ENCODE data around the gene DBNL.
"Not testable (repeated sequence)": the region's sequence is repeated elsewhere in the genome, so short reads cannot be mapped to it uniquely, and the experiment has no call there.

The DBNL gene

DNA sequence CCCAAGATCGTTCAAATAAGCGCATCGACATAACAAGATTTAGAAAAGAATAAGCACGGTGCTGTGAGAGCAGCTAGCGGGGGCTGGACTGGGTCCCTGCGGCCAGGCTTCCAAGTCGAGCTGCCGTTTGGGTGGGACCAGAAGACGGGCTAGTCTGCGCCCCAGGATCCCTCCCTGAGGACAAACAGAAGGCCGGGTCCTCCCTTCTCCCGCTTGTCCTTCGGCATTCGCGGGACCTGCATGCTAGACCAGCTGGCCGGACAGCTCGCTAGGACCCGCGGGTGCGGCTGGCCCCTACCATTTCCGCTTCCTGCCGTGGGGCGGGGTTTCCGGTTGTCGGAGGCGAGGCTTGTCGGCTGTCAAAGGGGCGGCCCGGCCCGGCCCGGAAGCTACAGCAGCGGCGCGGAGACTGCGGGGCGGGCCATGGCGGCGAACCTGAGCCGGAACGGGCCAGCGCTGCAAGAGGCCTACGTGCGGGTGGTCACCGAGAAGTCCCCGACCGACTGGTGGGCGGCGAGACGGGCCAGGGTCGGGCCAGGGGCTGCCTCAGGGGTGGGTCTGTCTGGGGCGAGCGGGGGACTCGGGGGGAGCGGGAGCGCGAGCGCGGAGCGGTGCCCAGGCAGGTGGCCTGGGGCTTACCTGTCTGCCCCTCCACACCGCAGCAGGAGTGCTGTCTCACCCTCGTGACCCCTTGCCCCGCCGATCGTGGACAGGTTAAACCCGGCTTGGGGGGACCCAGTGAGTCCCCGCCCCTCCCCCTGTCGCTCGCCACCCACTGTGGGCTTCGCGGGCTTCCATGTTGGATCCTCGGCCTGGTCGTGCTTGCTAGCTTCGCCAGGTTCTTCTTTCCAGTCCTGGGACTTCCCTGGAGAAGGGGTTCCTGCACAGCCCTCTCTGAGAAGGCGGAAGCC, at the start of gene DBNL:
TSS of gene DBNL (plus strand) at position 388 of the 911 bp plus-strand sequence. CDS start at position 424, 36 bp downstream.
- peak; percentile 77 to 90 (median 83) for DNase-seq (ENCODE audit: low read depth in 3 of 3)

DNA sequence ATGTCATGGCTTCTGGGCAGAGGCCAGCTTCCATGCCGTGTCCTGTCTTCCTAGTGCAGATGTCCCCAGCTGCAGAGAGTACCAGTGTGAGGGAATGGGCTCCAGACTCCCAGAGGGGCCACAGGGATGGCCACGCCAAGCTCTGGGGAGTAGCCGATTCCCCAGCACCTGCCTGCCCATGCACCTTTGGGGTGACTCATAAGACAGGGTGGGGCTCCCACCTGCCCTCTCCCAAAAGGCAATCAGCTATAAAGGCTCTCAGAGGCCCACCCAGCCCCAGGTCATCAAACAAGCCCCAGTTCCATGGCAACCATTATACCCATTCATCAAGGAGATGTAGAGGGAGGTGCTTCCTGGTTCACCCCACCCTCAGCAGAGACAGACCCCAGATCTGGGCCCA, 47.0 kb upstream of the DBNL start, which contains the start of gene SPDYE1:
TSS of gene SPDYE1 (plus strand) at position 366 of the 400 bp plus-strand sequence. CDS start 2,053 bp downstream, outside the sequence.
- not testable (repeated sequence) for DNase-seq (ENCODE audit: low read depth in 3 of 3)

DNA sequence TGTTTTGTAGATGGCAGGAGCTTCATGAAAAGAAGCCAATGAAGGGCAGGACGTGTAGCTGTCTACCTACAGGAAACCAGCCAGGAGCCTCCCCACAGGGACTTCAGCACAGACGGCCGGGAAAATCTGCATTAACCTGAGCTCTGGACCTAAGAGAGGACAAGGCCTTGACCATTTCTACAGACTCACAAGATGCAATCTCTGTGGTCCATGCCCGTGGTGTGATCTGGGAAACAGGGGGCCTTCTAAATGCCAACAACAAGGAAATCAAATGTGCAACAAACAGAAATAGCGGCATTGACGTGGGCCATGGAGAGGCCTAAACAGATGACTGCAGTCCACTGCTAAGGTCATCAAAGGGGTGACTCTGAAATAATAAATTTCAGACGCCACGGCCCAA, 32.4 kb upstream of the DBNL start:
- DNase-seq (ENCODE audit: low read depth in 3 of 3): not testable (repeated sequence)

DNA sequence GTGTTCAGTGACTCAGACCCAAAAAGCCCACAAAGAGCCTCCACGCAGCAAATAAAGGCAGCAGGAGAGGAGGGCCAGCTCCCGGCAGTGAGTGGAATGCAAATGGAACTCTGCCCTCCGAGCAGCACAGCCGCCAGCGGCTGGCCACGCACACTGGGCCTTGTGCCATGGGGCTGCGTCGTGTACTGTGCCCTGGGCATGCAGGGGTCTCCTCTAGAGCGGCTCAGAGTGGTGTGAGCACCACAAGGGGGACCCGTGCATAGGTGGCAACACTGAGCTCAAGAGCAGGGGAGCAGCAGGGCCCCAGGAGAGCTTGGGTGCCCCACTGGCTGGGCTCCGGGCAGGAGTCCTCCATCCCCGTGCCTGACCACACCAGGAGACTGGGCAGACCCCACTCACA, 29.4 kb upstream of the DBNL start:
- not testable (repeated sequence) for DNase-seq (ENCODE audit: low read depth in 3 of 3)

DNA sequence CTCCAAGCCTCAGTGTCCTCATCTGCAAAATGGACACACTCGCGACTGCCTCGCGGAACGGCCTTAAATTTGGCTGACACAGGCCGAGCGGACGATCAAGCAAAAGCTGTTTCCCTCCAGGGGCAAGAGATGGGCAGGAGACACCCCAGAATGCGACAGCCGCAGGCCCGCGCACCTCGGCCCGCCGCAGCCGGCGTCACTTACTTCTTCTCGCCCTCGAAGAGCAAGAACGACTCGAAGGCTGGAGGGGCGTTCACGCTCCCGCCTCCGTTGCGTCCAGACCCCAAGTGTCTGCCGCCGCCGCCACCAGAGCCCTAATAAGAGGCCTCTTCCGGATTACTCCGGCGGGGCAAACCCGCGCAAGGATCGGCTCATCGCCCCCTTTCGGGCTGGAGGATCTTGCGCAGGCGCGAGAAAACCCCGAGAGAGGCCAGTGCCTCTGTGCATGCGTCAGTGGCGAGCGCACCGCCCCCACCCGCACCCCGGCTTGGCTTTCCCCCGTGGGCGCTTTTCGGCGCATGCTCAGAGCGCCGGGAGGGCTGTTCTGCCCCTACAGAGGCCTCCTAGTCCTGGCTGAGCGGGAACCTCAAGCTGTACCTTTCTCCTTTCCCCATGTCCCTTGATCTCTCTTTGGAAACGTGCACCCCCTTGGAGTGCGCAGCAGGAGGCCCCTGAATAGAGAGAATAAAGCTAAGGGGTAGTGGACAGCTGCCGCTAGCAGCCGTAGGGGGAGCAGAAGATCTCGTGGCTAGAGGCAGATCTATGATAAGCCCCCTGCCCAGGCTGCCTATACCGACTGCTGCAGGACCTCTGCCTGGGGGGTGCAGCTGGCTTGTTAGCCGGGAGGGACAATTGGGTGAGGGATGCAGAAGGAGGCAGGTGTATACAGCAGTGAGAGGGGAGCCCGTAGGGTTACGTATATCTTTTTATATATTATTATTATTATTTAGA, 25.4 kb upstream of the DBNL start:
- peak; percentile 97 to 99 (median 99) for DNase-seq (ENCODE audit: low read depth in 3 of 3)

DNA sequence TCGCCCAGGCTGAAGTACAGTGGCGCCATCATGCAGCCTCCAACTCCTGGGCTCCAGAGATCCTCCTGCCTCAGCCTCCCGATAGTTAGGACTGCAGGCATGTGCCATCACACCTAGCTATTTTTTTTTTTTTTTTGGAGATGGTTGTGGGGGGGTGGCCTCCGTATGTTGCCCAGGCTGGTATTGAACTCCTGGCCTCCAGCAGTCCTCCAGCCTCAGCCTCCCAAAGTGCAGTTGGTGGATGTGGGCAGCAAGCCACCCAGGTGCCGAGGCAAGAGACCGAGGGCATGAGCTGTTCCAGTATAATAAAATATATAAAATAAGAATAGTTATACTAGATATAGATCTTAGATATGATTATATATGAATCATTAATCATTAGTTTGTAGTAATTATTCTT, 24.7 kb upstream of the DBNL start:
- not testable (repeated sequence) for DNase-seq (ENCODE audit: low read depth in 3 of 3)

DNA sequence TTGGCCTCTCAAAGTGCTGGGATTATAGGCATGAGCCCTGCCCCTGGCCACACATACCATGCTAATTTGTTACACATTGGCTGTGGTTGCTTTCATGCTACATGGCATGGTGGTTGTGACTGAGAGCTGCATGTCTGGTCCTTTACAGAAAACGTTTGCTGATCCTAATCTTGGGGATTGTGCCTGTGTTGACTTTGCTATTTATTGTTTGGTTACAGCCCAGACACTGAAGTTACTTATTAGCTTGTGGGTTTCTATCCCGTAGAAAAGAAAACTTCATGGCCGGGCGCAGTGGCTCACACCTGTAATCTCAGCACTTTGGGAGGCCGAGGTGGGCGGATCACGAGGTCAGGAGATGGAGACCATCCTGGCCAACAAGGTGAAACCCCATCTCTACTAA, 22.4 kb upstream of the DBNL start:
- DNase-seq (ENCODE audit: low read depth in 3 of 3): not testable (repeated sequence)

DNA sequence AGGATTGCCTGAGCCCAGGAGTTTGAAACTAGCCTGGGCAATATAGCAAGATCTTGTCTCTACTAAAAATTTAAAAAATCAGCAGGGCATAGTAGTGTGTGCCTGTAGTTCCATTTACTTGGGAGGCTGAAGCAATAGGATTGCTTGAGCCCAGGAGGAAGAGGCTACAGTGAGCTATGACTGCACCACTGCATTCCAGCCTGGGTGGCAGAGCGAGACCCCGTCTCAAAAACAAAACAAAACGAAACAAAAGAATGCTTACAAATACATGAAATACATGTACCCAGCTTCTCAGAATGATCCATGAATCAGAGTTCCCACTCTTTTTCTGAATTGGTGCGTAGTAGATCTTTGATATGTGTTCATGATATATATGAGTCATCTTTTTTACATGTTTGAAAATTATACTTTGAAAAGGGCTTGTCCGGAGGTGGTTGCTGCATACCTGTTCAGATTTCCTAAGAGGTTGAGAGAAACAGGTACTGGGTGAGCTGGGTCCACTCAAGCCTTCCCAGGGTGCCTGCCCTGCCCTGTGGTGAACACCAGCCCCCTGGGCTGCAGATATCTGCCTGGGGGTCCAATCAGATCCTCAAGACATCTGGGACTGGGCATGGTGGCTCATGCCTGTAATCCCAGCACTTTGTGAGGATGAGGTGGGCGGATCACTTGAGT, 21.6 kb upstream of the DBNL start:
- DNase-seq (ENCODE audit: low read depth in 3 of 3): not testable (repeated sequence)

DNA sequence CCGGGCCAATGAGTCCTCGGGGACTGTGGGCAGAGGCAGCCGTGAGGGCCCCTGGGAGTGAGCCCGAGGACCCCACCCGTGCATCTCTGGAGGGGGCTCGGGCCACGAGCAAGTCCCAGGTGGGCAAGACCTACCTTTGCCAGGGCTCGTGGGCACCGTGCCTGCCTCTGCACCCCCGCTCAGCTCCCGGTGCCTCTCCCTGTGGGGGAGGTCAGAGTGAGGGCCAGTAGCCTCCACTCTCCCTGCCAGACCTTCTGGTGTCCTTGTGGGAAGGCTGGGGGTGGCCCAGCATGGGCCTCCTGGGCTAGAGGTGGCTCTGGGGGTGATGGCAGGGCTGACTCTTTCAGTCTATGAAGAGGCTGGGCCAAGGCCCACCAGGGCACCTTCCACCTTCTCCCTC, 15.1 kb upstream of the DBNL start:
- not testable (repeated sequence) for DNase-seq (ENCODE audit: low read depth in 3 of 3)

DNA sequence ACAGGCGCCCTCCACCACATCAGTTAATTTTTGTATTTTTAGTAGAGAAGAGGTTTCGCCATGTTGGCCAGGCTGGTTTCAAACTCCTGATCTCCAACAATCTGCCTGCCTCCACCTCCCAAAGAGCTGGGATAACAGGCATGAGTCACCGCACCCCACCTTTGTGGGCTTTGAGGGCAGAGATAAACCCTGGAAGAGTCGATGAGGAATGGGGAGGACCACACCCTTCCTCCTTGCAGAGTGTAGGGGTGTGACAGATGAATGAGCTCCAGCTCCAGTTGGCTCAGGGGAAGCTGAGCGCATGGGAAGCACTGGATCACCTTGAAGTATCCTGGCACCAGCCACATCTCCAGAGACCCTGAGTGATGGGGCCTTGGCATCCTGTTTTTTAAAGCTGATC, 14.5 kb upstream of the DBNL start:
- DNase-seq (ENCODE audit: low read depth in 3 of 3): not testable (repeated sequence)

DNA sequence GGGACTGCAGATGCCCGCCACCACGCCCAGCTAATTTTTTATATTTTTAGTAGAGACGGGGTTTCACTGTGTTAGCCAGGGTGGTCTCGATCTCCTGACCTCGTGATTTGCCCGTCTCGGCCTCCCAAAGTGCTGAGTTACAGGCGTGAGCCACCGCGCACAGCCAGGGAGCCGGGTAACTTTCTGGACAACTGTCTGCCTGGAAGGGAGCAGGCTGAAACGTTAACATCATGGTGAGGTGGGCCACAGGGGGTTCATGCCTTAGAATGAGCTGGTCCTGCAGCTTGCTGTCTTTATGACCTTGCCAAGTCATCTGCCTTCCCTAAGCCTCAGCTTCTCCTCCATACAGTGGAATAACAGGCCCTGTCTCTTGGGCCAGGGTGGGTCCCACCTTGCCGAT, 13.2 kb upstream of the DBNL start:
- DNase-seq (ENCODE audit: low read depth in 3 of 3): not testable (repeated sequence)

DNA sequence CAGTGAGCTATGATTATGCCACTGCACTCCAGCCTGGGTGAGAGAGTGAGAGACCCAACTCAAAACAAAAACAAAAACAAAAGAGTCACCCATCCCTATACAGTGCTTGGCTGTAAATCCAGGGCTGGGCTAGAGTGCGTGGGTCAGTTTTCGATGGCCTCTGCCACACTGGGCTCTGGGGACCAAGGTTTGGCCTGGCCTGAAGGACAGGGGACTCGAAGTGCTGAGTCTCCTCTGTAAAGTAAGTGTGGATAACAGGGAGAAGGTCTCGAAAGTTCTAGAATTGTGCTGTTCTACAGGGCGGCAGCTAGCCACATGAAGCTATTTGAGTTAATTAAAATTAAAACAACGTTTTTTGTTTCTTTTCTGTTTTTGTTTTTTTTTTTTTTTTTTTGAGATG, 12.5 kb upstream of the DBNL start:
- DNase-seq (ENCODE audit: low read depth in 3 of 3): not testable (repeated sequence)

DNA sequence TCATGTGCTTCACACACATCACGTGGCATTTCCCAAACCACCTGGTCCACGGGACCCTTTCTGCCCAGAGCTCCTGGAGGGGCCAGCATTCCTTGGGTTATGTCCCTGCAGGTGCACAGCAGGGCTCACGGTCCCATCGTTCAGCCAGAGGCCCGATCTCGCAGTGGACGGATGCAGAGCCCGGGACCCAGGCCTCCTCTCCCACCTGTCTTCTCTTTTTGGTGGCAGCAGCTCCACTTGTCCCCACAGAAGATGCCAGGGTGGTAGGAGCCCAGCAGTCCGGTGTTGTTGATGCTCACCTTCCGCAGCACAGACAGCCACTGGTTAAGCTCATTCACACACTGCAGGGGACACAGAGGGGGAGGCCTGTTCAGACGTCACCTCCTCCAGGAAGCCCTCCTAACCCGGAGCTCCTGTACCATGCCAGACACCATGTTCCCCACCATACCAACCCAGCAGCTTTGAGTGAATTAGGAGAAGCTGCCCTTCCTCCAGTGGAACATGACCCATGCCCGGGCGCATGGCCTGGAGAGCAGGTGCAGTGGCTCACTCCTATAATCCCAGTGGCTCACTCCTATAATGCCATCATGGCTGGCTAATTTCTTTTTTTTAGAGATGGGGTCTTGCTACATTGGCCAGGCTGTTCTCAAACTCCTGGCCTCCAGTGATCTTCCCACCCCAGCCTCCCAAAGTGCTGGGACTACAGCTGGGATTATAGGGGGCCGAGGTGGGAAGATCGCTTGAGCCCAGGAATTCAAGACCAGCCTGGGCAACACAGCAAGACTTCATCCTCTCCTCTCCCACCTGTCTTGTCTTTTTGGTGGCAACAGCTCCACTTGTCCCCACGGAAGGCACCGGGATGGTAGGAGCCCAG, 10.3 kb upstream of the DBNL start:
- DNase-seq (ENCODE audit: low read depth in 3 of 3): not testable (repeated sequence)

DNA sequence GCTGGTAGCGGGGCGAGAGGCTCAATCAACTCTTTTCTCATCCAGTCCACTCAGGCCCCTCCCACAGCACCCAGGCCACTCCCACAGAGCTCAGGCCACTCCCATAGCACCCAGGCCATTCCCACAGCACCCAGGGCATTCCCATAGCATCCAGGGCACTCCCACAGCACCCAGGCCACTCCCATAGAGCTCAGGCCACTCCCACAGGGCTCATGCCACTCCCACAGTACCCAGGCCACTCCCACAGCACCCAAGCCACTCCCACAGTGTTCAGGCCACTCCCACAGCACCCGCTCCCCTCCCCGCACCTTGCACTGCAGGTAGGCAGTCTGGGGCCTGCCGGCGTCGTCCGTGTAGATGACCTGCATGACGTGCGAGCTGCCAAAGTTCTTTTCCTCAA, 8.1 kb upstream of the DBNL start:
- not testable (repeated sequence) for DNase-seq (ENCODE audit: low read depth in 3 of 3)

DNA sequence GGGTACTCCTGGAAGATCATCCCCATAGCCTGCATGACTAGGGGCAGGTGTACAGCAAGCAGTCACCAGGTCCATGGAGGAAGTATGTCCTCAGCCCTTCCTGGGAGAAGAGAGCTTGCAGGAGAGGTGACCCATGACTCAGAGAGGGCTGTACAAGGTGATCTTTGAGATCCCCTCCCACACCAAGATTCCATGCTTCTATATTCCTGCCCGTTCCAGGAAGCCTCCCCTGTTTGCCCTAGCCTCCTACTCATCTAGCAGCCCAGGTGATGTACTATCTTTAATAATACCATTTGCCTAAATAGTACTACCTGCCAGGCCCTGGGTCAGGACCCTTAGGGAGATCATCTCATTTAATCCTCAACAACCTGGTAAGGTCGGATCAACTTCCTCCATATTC, 6.6 kb upstream of the DBNL start:
- DNase-seq (ENCODE audit: low read depth in 3 of 3): not testable (repeated sequence)

DNA sequence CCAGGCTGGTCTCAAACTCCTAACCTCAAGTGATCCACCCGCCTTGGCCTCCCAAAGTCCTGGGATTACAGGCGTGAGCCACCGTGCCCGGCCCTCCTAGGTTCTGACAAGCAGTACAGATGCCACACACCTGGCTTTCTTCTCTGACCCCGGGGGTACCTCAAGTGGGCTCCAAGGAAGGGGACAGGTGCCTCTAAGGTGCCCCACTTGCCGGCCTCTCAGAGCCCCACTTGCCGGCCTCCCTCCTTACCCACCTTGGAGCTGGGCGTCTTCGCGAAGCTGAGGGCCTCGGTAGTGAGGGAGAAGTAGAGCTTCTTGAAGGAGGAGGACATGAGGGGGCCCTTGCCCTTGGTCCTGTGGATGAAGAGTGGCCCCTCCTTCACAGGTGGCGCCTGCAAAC, 5.9 kb upstream of the DBNL start:
- not testable (repeated sequence) for DNase-seq (ENCODE audit: low read depth in 3 of 3)

DNA sequence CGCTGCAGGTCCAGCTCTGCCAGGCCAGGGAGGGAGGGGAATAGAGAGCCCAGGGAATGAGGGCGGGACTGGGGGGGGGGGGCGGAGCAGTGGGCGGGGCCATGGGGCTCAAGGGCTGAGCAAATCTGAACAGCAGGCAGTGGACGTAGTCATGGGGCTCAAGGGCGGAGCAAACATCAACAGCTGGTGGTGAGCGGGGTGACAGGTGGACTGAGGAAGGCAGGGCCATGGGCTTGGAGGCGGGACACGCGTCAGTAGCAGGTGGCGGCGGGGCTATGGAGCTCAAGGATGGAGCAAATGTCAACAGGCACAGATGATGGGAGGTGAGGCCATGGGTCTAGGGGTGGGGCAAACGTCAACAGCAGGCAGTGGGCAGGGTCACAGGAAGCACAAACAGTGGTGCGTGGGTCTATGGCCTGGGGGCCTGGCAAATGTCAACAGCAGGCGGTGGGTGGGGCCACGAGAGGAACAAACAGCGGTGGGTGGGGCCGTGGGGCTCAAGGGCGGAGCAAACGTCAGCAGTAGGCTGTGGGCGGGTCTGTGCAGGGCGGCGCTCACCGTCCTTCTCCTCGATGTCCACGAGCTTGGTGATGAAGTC, 5.4 kb upstream of the DBNL start:
- DNase-seq (ENCODE audit: low read depth in 3 of 3): peak; percentile 58 to 88 (median 59)

DNA sequence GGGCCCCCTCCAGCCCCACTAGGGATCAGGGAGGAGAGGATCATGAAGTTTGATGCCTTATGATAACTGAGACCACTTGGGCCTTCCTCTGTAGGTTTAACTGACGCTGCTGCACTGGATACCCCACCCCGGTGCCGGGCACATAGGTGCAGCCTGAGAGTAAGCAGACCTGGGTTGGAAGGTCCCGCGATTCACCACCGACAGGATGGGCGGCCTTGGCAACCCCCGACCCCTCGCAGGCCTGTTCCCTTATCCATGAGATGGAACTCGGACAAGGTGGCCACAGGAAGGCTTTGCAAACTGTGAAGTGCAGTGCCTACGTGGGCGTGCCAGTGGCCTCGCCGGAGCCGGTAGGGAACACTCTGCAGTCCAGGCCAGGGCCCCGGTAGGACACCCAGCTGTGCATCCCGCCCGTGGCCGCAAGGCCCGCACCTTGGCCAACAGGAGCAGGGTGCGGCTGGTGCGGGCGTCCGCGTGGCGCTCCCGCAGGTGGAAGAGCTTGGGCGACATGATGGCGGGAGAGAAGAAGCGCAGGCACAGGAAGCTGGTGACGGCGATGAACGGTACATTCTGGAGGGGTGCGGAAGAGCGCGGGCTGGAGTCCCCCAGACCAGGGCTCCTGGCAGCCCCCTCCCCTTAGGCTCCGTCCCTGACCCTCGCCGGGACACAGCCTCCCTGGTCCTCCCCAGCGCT, 4.6 kb upstream of the DBNL start:
- DNase-seq (ENCODE audit: low read depth in 3 of 3): not testable (repeated sequence)

DNA sequence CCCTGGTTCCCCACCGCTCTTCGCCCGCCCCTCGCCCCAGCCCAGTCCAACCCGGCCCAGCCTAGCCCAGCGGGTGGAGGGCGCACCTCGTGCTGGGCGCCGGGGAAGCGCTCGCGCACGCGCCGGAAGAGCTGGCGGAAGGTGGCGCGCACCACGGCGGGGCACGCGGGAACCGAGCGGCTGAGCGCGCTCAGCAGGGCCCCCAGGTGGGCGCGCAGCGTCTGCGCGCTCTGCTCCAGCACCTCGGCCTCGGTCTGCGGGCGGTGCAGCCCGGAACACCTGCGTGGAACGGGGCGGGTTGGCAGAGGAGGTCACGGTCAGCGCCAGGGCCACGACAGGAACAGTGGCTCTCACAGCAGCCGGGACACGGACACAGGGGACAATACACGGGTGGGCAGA, 4.0 kb upstream of the DBNL start:
- DNase-seq (ENCODE audit: low read depth in 3 of 3): not testable (repeated sequence)

Measured in stimulated activated CD4-positive, alpha-beta T cell treated with anti-CD3 and anti-CD28 coated beads, TNF-alpha, amount 100 ng/mL, for 48 hours (primary cell).